ENCODE data around the gene PHACTR4.

- TF ChIP-seq CTCF (optimal IDR thresholded peaks at IDR 0.05 in 1 of 3, IDR thresholded peaks at IDR 0.05 in 1 of 3, conservative IDR thresholded peaks at IDR 0.05 in 1 of 3; ENCODE audit: extremely low read depth in 1 of 3, insufficient read depth in 2 of 3, low read length in 3 of 3) (no peak), EZH2 (IDR thresholded peaks at IDR 0.05; ENCODE audit: low read length) (no peak)
Measured at GRCh38 chr1:28503117-28503516, 133.6 kb downstream of the PHACTR4 start.

Measured in keratinocyte (primary cell).